Ascending aorta (tissue), 2 donors: ENCODE results near the gene CCDC89. TPM values are rescaled to one million over a fixed set of nuclear protein-coding genes. Genes with fewer than 3 reads are reported as not detected.
"Not testable (repeated sequence)": the region's sequence is repeated elsewhere in the genome, so short reads cannot be mapped to it uniquely, and the experiment has no call there.

Source experiments
- DNase-seq, 2 donors: peaks; one replicate each; pipeline ENCODE4 v3.0.0-alpha.2; 2019; ENCODE audit warnings: low spot score in 2 of 2
- H3K27ac ChIP-seq, 2 donors: fragments of 200-600 bp; sonication (generic); one replicate each; pipeline ENCODE4 v1.5.1; 2016 to 2017; ENCODE audit warnings: mild to moderate bottlenecking in 1 of 2
- H3K27me3 ChIP-seq: fragments of 200-600 bp; sonication (generic); one replicate; pipeline ENCODE4 v1.5.1; 2017
- H3K36me3 ChIP-seq, 2 donors: fragments of 200-600 bp; sonication (generic); one replicate each; pipeline ENCODE4 v1.5.1; 2016
- H3K4me1 ChIP-seq, 2 donors: fragments of 200-600 bp; sonication (generic); one replicate each; pipeline ENCODE4 v1.5.1; 2016 to 2017; ENCODE audit warnings: mild to moderate bottlenecking in 1 of 2
- H3K4me3 ChIP-seq, 2 donors: fragments of 200-600 bp; sonication (generic); one replicate each; pipeline ENCODE4 v1.5.1; 2016 to 2017; ENCODE audit warnings: mild to moderate bottlenecking in 1 of 2
- H3K9me3 ChIP-seq, 2 donors: fragments of 200-600 bp; sonication (generic); one replicate each; pipeline ENCODE4 v1.5.1; 2016
- intact Hi-C: fragments of 100-400 bp; cut with DNase I; formaldehyde crosslinking; loops from one replicate; pipeline ENCODE4 v1.15.1; 2023
- total RNA-seq: library from RNA; depleted of rRNA; stranded (reverse); fragments of >200 nt; gene quantifications from one replicate; pipeline ENCODE4 v1.1.0, GENCODE V29; 2016
- TF ChIP-seq, protein P1 (sequence below), 3 experiments: fragments of 200-600 bp in 2 of 3; fragments of 450-650 bp in 1 of 3; sonication (generic) in 2 of 3; IDR thresholded peaks; one replicate each; pipeline ENCODE4 v1.5.1; 2016 to 2019; ENCODE audit warnings: antibody characterized with exemption in 3 of 3, mild to moderate bottlenecking in 1 of 3, moderate library complexity in 1 of 3

The CCDC89 gene
- total RNA-seq, 1 donor from 2014 or later: 16.6 TPM

DNA sequence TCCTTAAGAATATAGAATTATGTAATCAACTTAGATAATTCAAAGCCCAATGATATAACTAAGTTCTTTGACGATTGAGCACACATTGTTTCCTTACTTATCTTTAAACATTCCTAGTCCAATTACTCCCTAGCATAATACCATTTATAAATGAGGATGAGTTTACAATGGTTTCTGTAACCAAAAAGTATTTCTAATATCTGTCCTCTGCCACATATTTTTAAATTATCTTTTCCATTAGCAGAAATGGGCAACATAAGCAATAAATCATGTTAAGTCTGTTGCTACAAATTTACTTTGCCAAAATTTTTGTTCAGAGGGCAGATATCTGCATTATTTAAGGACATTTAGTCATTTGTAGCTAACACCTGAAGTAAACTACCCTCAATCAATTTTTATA lies 27.8 kb downstream of the CCDC89 start:
- Histone ChIP-seq H3K36me3 (peaks cover 7 to 58% of the 10 kb centered on the region in 2 donors), H3K27ac (no peak overlapping the region), H3K4me3 (no peak overlapping the region), H3K4me1 (peaks cover 0 to 27% of the 10 kb centered on the region in 2 donors), H3K9me3 (no peaks in the 10 kb centered on the region), H3K27me3 (no peaks in the 10 kb centered on the region)
- TF ChIP-seq, protein P1, sequence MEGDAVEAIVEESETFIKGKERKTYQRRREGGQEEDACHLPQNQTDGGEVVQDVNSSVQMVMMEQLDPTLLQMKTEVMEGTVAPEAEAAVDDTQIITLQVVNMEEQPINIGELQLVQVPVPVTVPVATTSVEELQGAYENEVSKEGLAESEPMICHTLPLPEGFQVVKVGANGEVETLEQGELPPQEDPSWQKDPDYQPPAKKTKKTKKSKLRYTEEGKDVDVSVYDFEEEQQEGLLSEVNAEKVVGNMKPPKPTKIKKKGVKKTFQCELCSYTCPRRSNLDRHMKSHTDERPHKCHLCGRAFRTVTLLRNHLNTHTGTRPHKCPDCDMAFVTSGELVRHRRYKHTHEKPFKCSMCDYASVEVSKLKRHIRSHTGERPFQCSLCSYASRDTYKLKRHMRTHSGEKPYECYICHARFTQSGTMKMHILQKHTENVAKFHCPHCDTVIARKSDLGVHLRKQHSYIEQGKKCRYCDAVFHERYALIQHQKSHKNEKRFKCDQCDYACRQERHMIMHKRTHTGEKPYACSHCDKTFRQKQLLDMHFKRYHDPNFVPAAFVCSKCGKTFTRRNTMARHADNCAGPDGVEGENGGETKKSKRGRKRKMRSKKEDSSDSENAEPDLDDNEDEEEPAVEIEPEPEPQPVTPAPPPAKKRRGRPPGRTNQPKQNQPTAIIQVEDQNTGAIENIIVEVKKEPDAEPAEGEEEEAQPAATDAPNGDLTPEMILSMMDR (IDR thresholded peaks at IDR 0.05): no peak
- DNase-seq: no peak
- intact Hi-C loops: no loop called here

DNA sequence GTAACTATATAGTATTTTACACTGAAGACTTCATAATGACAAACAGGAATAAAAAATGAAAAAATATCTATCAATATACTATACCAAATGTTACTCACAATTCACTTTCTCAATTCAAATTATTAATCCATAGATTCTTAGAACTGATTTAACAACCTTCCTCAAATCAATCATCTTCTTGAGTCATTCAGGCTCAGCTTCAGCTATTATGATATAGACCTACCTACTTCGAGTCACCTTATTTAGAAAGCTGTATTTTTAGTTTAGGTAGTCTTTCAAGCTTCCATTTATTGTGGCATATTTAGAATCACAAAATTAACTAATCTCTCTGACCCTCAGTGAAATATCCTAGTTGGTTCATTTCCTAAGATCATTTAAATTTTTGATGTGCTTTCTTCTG lies 29.2 kb downstream of the CCDC89 start:
- TF ChIP-seq, protein P1 (IDR thresholded peaks at IDR 0.05): no peak
- Histone ChIP-seq H3K9me3 (no peaks in the 10 kb centered on the region), H3K4me3 (no peak overlapping the region), H3K4me1 (peaks cover 0 to 15% of the 10 kb centered on the region in 2 donors), H3K27ac (no peak overlapping the region), H3K36me3 (peaks cover 7 to 55% of the 10 kb centered on the region in 2 donors), H3K27me3 (no peaks in the 10 kb centered on the region)
- intact Hi-C loops: no loop called here
- no peak for DNase-seq

DNA sequence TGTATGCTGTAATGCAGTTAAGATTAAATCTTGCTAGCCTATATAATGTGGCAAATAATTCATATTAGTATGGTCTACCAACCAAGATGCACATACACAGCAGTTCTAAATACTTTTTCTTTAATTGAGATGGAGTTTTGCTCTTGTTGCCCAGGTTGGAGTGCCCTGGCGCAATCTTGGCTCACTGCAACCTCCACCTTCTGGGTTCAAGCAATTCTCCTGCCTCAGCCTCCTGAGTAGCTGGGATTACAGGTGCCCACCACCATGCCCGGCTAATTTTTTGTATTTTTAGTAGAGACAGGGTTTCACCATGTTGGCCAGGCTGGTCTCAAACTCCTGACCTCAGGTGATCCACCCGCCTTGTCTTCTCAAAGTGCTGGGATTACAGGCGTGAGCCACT lies 31.7 kb downstream of the CCDC89 start:
- H3K27ac ChIP-seq, DNase-seq, H3K9me3 ChIP-seq, H3K4me3 ChIP-seq, intact Hi-C loops, H3K4me1 ChIP-seq, H3K27me3 ChIP-seq: not testable (repeated sequence)
- H3K36me3 ChIP-seq: peaks cover 3 to 45% of the 10 kb centered on the region in 2 donors

DNA sequence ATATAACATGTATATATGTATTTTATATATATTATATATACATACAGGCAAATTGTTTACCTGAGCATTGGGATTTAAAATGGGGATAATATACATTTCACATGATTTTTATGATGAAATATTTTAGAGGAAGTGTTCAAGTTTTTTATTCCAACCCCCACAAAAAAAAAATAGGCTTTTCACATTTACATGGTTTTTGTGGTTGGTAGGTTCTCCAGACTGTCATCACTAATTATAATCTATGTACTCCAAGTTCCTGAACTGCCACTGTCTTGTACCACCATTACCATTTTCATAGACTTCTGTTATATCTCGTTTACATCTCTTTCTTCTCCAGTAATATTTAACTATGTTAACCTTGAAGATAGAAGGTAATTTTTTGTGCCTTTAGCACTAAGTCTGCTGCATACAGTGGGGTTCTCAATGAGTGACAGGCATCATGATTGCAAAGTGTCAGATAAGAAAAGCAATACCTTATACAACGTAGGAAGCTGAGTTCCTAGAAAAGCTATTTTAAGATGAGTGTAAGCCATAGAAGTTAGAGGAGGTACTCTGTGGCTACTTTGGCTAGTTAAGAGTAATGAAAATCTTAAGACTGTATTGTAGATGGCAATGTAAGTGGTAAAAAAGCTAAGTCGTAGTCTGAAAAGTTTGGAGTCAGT lies 33.1 kb downstream of the CCDC89 start:
- no peak for DNase-seq
- Histone ChIP-seq H3K9me3 (no peaks in the 10 kb centered on the region), H3K36me3 (peaks cover 3 to 43% of the 10 kb centered on the region in 2 donors), H3K27me3 (no peaks in the 10 kb centered on the region), H3K4me3 (no peak overlapping the region), H3K4me1 (peaks cover 3 to 10% of the 10 kb centered on the region in 2 donors), H3K27ac (no peak overlapping the region)
- intact Hi-C loops: no loop called here
- TF ChIP-seq, protein P1 (IDR thresholded peaks at IDR 0.05): no peak

DNA sequence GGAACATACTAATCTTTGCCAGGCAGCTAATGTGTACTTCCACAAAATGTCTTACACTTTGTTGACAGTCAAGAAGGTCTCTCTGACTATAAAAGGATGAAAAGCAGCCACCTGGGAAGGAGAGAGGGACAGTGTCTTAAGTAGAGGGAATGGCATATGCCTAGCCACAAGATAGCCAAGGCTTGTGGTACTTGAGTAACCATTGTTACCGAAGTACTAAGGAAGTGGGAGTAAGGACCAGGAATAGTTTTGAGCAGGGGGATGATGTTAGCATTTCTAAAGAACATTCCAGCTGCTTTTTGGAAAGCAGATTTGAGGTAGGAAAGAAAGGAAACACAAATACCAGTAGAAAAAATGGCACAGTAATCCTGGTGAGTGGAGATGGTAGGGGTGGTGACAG lies 34.9 kb downstream of the CCDC89 start:
- TF ChIP-seq, protein P1 (IDR thresholded peaks at IDR 0.05): no peak
- no peak for DNase-seq
- Histone ChIP-seq H3K4me3 (no peak overlapping the region), H3K9me3 (no peaks in the 10 kb centered on the region), H3K27ac (no peak overlapping the region), H3K4me1 (peaks cover 3 to 7% of the 10 kb centered on the region in 2 donors), H3K27me3 (no peaks in the 10 kb centered on the region), H3K36me3 (peaks cover 3 to 27% of the 10 kb centered on the region in 2 donors)
- intact Hi-C loops: no loop called here

DNA sequence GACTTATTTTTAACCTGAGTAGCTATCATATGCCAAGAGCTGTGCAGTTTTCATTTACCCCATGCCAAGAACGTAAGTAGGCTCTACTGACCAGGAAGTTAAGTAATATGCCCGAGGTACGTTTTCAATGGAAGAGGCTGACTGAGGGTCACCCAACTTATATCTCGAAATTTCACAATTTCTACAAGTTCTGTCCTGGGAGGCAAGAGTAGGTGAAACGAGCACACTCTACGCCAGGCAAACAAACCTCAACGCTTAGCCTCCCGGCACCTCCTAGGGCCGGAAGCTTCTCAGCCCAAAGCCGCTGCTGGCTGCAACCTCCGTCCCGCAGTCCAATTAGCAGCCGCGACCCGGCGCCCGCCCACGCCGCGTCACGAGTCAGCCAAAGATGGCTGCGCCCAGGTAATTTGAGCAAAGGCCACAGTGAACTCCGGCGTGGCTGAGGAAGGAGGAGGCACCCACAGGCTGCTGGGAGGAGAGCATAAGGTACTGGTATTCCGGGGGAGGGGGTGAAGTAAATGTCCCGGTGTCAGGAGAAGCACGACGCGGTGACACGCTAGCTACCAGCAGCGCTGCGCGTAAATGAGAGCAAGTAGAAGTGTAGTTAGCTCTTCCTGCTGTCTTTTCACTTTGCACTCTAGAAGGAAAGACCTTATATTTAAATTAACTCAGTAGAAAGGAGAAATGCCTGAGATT lies 38.2 kb downstream of the CCDC89 start, which contains the start of gene TMEM126A:
Gene TMEM126A, plus strand, starts transcription at position 364 of the 696 bp plus-strand sequence. CDS start 2,289 bp downstream, outside the sequence.
- Histone ChIP-seq H3K4me3 (peak within 1 kb of the TSS; percentile 61 to 84), H3K36me3 (no peaks in the 10 kb centered on the region), H3K4me1 (peaks cover 3 to 7% of the 10 kb centered on the region in 2 donors), H3K9me3 (no peaks in the 10 kb centered on the region), H3K27me3 (no peaks in the 10 kb centered on the region), H3K27ac (peak within 1 kb of the TSS; percentile 81 to 86)
- TF ChIP-seq, protein P1 (IDR thresholded peaks at IDR 0.05): no peak
- peak; percentile 64 to 95 for DNase-seq
- intact Hi-C loops: loop anchor here (1.0 kb wide), 2 partner anchors 17 to 19 kb away; partner anchors contain the start of gene TMEM126B
